Measurements from ENCODE around the gene PLPP4. TPM values are rescaled to one million over a fixed set of nuclear protein-coding genes. Genes with fewer than 3 reads are reported as not detected.

The PLPP4 gene
- total and polyA plus RNA-seq, 2 donors (not counting 3 experiments of a cell fraction or from before 2014, with no cell fraction given): 15.5 to 36.4 TPM

GRCh38 chr10:120473593-120473992 lies 16.6 kb downstream of the PLPP4 start:
- no peak for TF ChIP-seq GATA2 (IDR thresholded peaks at IDR 0.05; ENCODE audit: insufficient read depth, insufficient read length, low read depth, low read length)
- TF ChIP-seq CTCF (IDR thresholded peaks at IDR 0.05; ENCODE audit: extremely low read depth in 1 of 2, insufficient read depth in 1 of 2, low read depth in 1 of 2, low read length in 2 of 2): no peak
- no peak for TF ChIP-seq MAX (IDR thresholded peaks at IDR 0.05; ENCODE audit: insufficient read depth, insufficient read length)
- Histone ChIP-seq H3K9me3 (replicated peaks; ENCODE audit: control insufficient read depth, insufficient read depth, low read length) (no peaks in the 10 kb centered on the region), H3K27me3 (ENCODE audit: control insufficient read depth in 2 of 2, insufficient read depth in 2 of 2, low read length in 2 of 2) (no peaks in the 10 kb centered on the region), H2AFZ (ENCODE audit: low read depth, low read length) (no peak overlapping the region), H3K4me1 (ENCODE audit: control insufficient read depth, extremely low read depth, insufficient read depth, low read length) (peaks cover 18% of the 10 kb centered on the region), H3K79me2 (ENCODE audit: control insufficient read depth, insufficient read depth, low read length) (peaks cover 7% of the 10 kb centered on the region), H3K4me2 (ENCODE audit: insufficient read depth, low read length) (no peak overlapping the region), H3K9ac (replicated peaks; ENCODE audit: extremely low read depth, insufficient read depth, low read length) (no peak overlapping the region), H3K36me3 (ENCODE audit: control insufficient read depth in 2 of 2, extremely low read depth in 1 of 2, insufficient read depth in 2 of 2, low read length in 2 of 2) (no peaks in the 10 kb centered on the region), H4K20me1 (replicated peaks; ENCODE audit: control insufficient read depth, extremely low read depth, insufficient read depth, low read length) (no peaks in the 10 kb centered on the region), H3K27ac (ENCODE audit: insufficient read depth, low read depth, low read length) (no peak overlapping the region), H3K9me1 (replicated peaks; ENCODE audit: control insufficient read depth, extremely low read depth, insufficient read depth, low read length) (no peaks in the 10 kb centered on the region), H3K4me3 (replicated peaks in 1 of 3; ENCODE audit: insufficient read depth in 1 of 3, low read depth in 1 of 3, low read length in 3 of 3) (no peak overlapping the region)
- DNase-seq (ENCODE audit: low read depth, low spot score) (no peak), FAIRE-seq (peak; percentile 50)
- no TSS peak for BruUV-seq (replicated peaks)
- CTCF ChIA-PET: no interaction called here
- dilution Hi-C loops (cut with MboI; ENCODE audit: extremely low pct_ligation_motif_present, low sequenced_read_pairs): no loop called here
- intact Hi-C loops (cut with micrococcal nuclease): no loop called here
- POLR2A ChIA-PET: no interaction called here

GRCh38 chr10:120474956-120475355 lies 17.9 kb downstream of the PLPP4 start:
- H3K4me2 ChIP-seq (ENCODE audit: insufficient read depth, low read length): no peak overlapping the region
- no peak for TF ChIP-seq POLR2A (IDR thresholded peaks at IDR 0.05; ENCODE audit: low read depth, low read length)
- TF ChIP-seq EZH2 (IDR thresholded peaks at IDR 0.05; ENCODE audit: borderline replicate concordance, low read depth, low read length, severe bottlenecking): no peak
- TF ChIP-seq MYC (IDR thresholded peaks at IDR 0.05; ENCODE audit: low read depth, low read length): no peak
- TF ChIP-seq CTCF (IDR thresholded peaks at IDR 0.05; ENCODE audit: extremely low read depth in 1 of 2, insufficient read depth in 1 of 2, low read depth in 1 of 2, low read length in 2 of 2): no peak
- no peak for TF ChIP-seq MAX (IDR thresholded peaks at IDR 0.05; ENCODE audit: insufficient read depth, insufficient read length)
- TF ChIP-seq JUN (IDR thresholded peaks at IDR 0.05; ENCODE audit: borderline replicate concordance, insufficient read depth, insufficient read length, low read depth): no peak
- TF ChIP-seq FOS (IDR thresholded peaks at IDR 0.05; ENCODE audit: borderline replicate concordance, insufficient read depth, low read length): no peak
- no peak for TF ChIP-seq POLR2AphosphoS5 (IDR thresholded peaks at IDR 0.05; ENCODE audit: insufficient read depth, low read depth, low read length)
- no peak for TF ChIP-seq GATA2 (IDR thresholded peaks at IDR 0.05; ENCODE audit: insufficient read depth, insufficient read length, low read depth, low read length)
- no peak for DNase-seq (ENCODE audit: low read depth, low spot score)
- no peak for FAIRE-seq
- no peak overlapping the region for H3K9ac ChIP-seq (replicated peaks; ENCODE audit: extremely low read depth, insufficient read depth, low read length)
- intact Hi-C loops (cut with micrococcal nuclease) (no loop called here), dilution Hi-C loops (cut with MboI; ENCODE audit: extremely low pct_ligation_motif_present, low sequenced_read_pairs) (no loop called here)
- no peak overlapping the region for H2AFZ ChIP-seq (ENCODE audit: low read depth, low read length)
- peaks cover 7% of the 10 kb centered on the region for H3K79me2 ChIP-seq (ENCODE audit: control insufficient read depth, insufficient read depth, low read length)
- H3K4me1 ChIP-seq (ENCODE audit: control insufficient read depth, extremely low read depth, insufficient read depth, low read length): peaks cover 23% of the 10 kb centered on the region
- CTCF ChIA-PET: interaction anchor here (1.5 to 1.6 kb wide), 2 partner anchors 11 to 12 kb away, joined by 3 to 5 read pairs; no protein-coding TSS in a partner anchor
- H3K9me1 ChIP-seq (replicated peaks; ENCODE audit: control insufficient read depth, extremely low read depth, insufficient read depth, low read length): no peaks in the 10 kb centered on the region
- no TSS peak for BruUV-seq (replicated peaks)
- no peaks in the 10 kb centered on the region for H4K20me1 ChIP-seq (replicated peaks; ENCODE audit: control insufficient read depth, extremely low read depth, insufficient read depth, low read length)
- no peak overlapping the region for H3K4me3 ChIP-seq (replicated peaks in 1 of 3; ENCODE audit: insufficient read depth in 1 of 3, low read depth in 1 of 3, low read length in 3 of 3)
- POLR2A ChIA-PET: no interaction called here
- H3K9me3 ChIP-seq (replicated peaks; ENCODE audit: control insufficient read depth, insufficient read depth, low read length): no peaks in the 10 kb centered on the region
- H3K27ac ChIP-seq (ENCODE audit: insufficient read depth, low read depth, low read length): no peak overlapping the region
- H3K27me3 ChIP-seq (ENCODE audit: control insufficient read depth in 2 of 2, insufficient read depth in 2 of 2, low read length in 2 of 2): no peaks in the 10 kb centered on the region
- H3K36me3 ChIP-seq (ENCODE audit: control insufficient read depth in 2 of 2, extremely low read depth in 1 of 2, insufficient read depth in 2 of 2, low read length in 2 of 2): no peaks in the 10 kb centered on the region
